Mucosa of gallbladder (tissue), 1 donor: ENCODE data around the gene DUSP12. TPM values are rescaled to one million over a fixed set of nuclear protein-coding genes. Genes with fewer than 3 reads are reported as not detected.

Experiments
- total RNA-seq: library from RNA; stranded (reverse); gene quantifications from one replicate; pipeline ENCODE4 v1.2.1, GENCODE V29; 2021
- donor health status: DM: no; HTN: no; CAD: no.

DUSP12 gene
- total RNA-seq, 1 donor from 2014 or later: 15.4 TPM

Other genes starting within 250 kb of the DUSP12 start
- gene FCGR2A, start 244.3 kb upstream of the DUSP12 start, total RNA-seq: 53.9 TPM
- 5.8 TPM for gene HSPA6, start 225.2 kb upstream of the DUSP12 start, total RNA-seq
- 36.0 TPM for gene FCGR3A, start 200.0 kb upstream of the DUSP12 start, total RNA-seq
- 2.0 TPM for gene FCGR3B, start 118.6 kb upstream of the DUSP12 start, total RNA-seq
- 19.4 TPM for gene FCGR2B, start 86.6 kb upstream of the DUSP12 start, total RNA-seq
- gene FCRLA, start 42.6 kb upstream of the DUSP12 start, total RNA-seq: 0.26 TPM
- gene FCRLB, start 28.2 kb upstream of the DUSP12 start, total RNA-seq: 0.23 TPM
- 23.6 TPM for gene ATF6, start 16.5 kb downstream of the DUSP12 start, total RNA-seq